HepG2 (cell line): ENCODE data around the gene LRRC74A. TPM values are rescaled to one million over a fixed set of nuclear protein-coding genes. Genes with fewer than 3 reads are reported as not detected.

ENCODE experiments used
- ELF3 ChIP-seq: IDR thresholded peaks from 2 replicates; pipeline ENCODE4 v1.6.1; 2016; ENCODE audit warnings: missing genetic modification reagents, missing compliant biosample characterization
- ERF ChIP-seq: IDR thresholded peaks from 2 replicates; pipeline ENCODE4 v1.6.1; 2018; ENCODE audit warnings: missing biosample characterization, missing genetic modification reagents
- HMGXB4 ChIP-seq, 2 experiments: sonication (generic) in 1 of 2; formaldehyde crosslinking in 1 of 2; IDR thresholded peaks; 2 replicates each; pipeline versions ENCODE4 v1.4.0 to v1.6.1; 2018 to 2020; ENCODE audit warnings: missing genetic modification reagents in 2 of 2, borderline replicate concordance in 1 of 2, low read depth in 1 of 2, mild to moderate bottlenecking in 1 of 2, missing biosample characterization in 1 of 2
- JUND ChIP-seq: sonication (generic); formaldehyde crosslinking; IDR thresholded peaks from 2 replicates; pipeline ENCODE4 v1.8.0; 2022; ENCODE audit warnings: mild to moderate bottlenecking, missing genetic modification reagents
- NFKB2 ChIP-seq: sonication (generic); formaldehyde crosslinking; IDR thresholded peaks from 2 replicates; pipeline ENCODE4 v1.4.0; 2020; ENCODE audit warnings: missing genetic modification reagents, borderline replicate concordance
- NFYB ChIP-seq: sonication (generic); formaldehyde crosslinking; IDR thresholded peaks from 2 replicates; pipeline ENCODE4 v1.4.0; 2020; ENCODE audit warnings: missing genetic modification reagents
- NR2F6 ChIP-seq, 2 experiments: IDR thresholded peaks; 2 replicates each; pipeline ENCODE4 v1.6.1; 2016; ENCODE audit warnings: antibody characterized with exemption in 1 of 2, mild to moderate bottlenecking in 1 of 2
- PTBP1 ChIP-seq: fragments of 200-400 bp; formaldehyde crosslinking; IDR thresholded peaks from 2 replicates; pipeline ENCODE4 v1.6.1; 2018; ENCODE audit warnings: low read length, low read depth; ENCODE audit not compliant: poor library complexity, severe bottlenecking
- SMAD3 ChIP-seq: sonication (generic); formaldehyde crosslinking; IDR thresholded peaks from 2 replicates; pipeline ENCODE4 v1.4.0; 2020; ENCODE audit warnings: missing genetic modification reagents
- SPEN ChIP-seq: sonication (generic); formaldehyde crosslinking; IDR thresholded peaks from 2 replicates; pipeline ENCODE4 v1.5.1; 2020; ENCODE audit warnings: low read depth, mild to moderate bottlenecking, missing genetic modification reagents
- TEAD2 ChIP-seq: sonication (generic); formaldehyde crosslinking; IDR thresholded peaks from 2 replicates; pipeline ENCODE4 v1.9.0; 2021; ENCODE audit warnings: missing genetic modification reagents
- TERF1 ChIP-seq: sonication (generic); formaldehyde crosslinking; IDR thresholded peaks from 2 replicates; pipeline ENCODE4 v1.8.0; 2022; ENCODE audit warnings: mild to moderate bottlenecking, missing genetic modification reagents, moderate library complexity
- THRA ChIP-seq: sonication (generic); formaldehyde crosslinking; IDR thresholded peaks from 2 replicates; pipeline ENCODE4 v1.4.0; 2020; ENCODE audit warnings: missing genetic modification reagents, borderline replicate concordance
- ZFP1 ChIP-seq: IDR thresholded peaks from 2 replicates; pipeline ENCODE4 v1.6.1; 2016
- ZFP37 ChIP-seq: sonication (generic); formaldehyde crosslinking; IDR thresholded peaks from 2 replicates; pipeline ENCODE4 v1.4.0; 2020; ENCODE audit warnings: missing genetic modification reagents, borderline replicate concordance
- ZNF430 ChIP-seq: sonication (generic); formaldehyde crosslinking; IDR thresholded peaks from 2 replicates; pipeline ENCODE4 v1.9.0; 2021; ENCODE audit warnings: mild to moderate bottlenecking, missing genetic modification reagents
- ZNF558 ChIP-seq: sonication (generic); formaldehyde crosslinking; IDR thresholded peaks from 2 replicates; pipeline ENCODE4 v1.9.0; 2022; ENCODE audit warnings: mild to moderate bottlenecking, missing genetic modification reagents, borderline replicate concordance
- polyA plus RNA-seq, 8 experiments: library from polyadenylated mRNA; depleted of rRNA in 3 of 8; stranded (reverse) in 7 of 8; unstranded in 1 of 8; fragments of >200 nt; fragmentation: Illumina TruSeq in 4 of 8; extraction: Trizol in 4 of 8; gene quantifications; 2 replicates each; pipeline versions ENCODE4 v1.2.1 to v1.2.3, GENCODE V29; 2011 to 2016; ENCODE audit warnings: low read depth in 4 of 8, missing spikeins in 1 of 8, mixed read lengths in 1 of 8; ENCODE audit not compliant: insufficient read depth in 1 of 8
- total RNA-seq, 5 experiments: library from RNA; depleted of rRNA; stranded (reverse); fragments of >200 nt; fragmentation: Illumina TruSeq; extraction: Trizol; gene quantifications; 2 replicates each; pipeline ENCODE4 v1.2.3, GENCODE V29; 2016; ENCODE audit warnings: low read depth in 1 of 5
- TF ChIP-seq, protein P1 (sequence below): sonication (generic); formaldehyde crosslinking; IDR thresholded peaks from 2 replicates; pipeline ENCODE4 v1.4.0; 2020; ENCODE audit warnings: mild to moderate bottlenecking, missing genetic modification reagents
- TF ChIP-seq, protein P2 (sequence below): sonication (generic); formaldehyde crosslinking; IDR thresholded peaks from 2 replicates; pipeline ENCODE4 v1.5.0; 2020; ENCODE audit warnings: missing genetic modification reagents
- TF ChIP-seq, protein P3 (sequence below): sonication (generic); formaldehyde crosslinking; IDR thresholded peaks from 2 replicates; pipeline ENCODE4 v1.4.0; 2020; ENCODE audit warnings: missing genetic modification reagents

Gene LRRC74A
- total and polyA plus RNA-seq, 2 of the 13 experiments (the other 11 are each of a cell fraction or from before 2014, with no cell fraction given), result not detected

GRCh38 chr14:76784881-76785280, 41.3 kb upstream of the LRRC74A start (continued):
- TF ChIP-seq ZNF558 (CRISPR knock-in tag), result no peak
- no peak for TF ChIP-seq NR2F6 (IDR thresholded peaks at IDR 0.05)
- 0 out of 2 replicates have a peak, but pooled peaks have one; percentile 19 for TF ChIP-seq NR2F6 (CRISPR knock-in tag; IDR thresholded peaks at IDR 0.05)
- no peak for TF ChIP-seq ZFP37 (CRISPR knock-in tag)
- TF ChIP-seq ZNF430 (CRISPR knock-in tag), result 0 out of 2 replicates have a peak, but pooled peaks have one; percentile 24
- TF ChIP-seq JUND (CRISPR knock-in tag), result no peak
- TF ChIP-seq PTBP1, result no peak
- no peak for TF ChIP-seq SMAD3 (CRISPR knock-in tag)
- no peak for TF ChIP-seq TEAD2
- 0 out of 2 replicates have a peak, but pooled peaks have one; percentile 17 for TF ChIP-seq THRA (CRISPR knock-in tag)
- TF ChIP-seq HMGXB4 (CRISPR knock-in tag; IDR thresholded peaks at IDR 0.05; ENCODE audit: borderline replicate concordance in 1 of 2, low read depth in 1 of 2), result peak; percentile 43 to 57; a peak in 2 of 4 replicates
- TF ChIP-seq ELF3, result no peak
- no peak for TF ChIP-seq ZFP1 (CRISPR knock-in tag)
- no peak for TF ChIP-seq TERF1 (CRISPR knock-in tag)
- TF ChIP-seq NFKB2 (CRISPR knock-in tag), result 0 out of 2 replicates have a peak, but pooled peaks have one; percentile 25
- peak; percentile 58 for TF ChIP-seq NFYB
- 0 out of 2 replicates have a peak, but pooled peaks have one; percentile 18 for TF ChIP-seq ERF (CRISPR knock-in tag)
- no peak for TF ChIP-seq SPEN (CRISPR knock-in tag)
- TF ChIP-seq, protein P1, sequence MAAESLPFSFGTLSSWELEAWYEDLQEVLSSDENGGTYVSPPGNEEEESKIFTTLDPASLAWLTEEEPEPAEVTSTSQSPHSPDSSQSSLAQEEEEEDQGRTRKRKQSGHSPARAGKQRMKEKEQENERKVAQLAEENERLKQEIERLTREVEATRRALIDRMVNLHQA (CRISPR knock-in tag), result no peak
- TF ChIP-seq, protein P2, sequence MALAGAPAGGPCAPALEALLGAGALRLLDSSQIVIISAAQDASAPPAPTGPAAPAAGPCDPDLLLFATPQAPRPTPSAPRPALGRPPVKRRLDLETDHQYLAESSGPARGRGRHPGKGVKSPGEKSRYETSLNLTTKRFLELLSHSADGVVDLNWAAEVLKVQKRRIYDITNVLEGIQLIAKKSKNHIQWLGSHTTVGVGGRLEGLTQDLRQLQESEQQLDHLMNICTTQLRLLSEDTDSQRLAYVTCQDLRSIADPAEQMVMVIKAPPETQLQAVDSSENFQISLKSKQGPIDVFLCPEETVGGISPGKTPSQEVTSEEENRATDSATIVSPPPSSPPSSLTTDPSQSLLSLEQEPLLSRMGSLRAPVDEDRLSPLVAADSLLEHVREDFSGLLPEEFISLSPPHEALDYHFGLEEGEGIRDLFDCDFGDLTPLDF, result no peak
- TF ChIP-seq, protein P3, sequence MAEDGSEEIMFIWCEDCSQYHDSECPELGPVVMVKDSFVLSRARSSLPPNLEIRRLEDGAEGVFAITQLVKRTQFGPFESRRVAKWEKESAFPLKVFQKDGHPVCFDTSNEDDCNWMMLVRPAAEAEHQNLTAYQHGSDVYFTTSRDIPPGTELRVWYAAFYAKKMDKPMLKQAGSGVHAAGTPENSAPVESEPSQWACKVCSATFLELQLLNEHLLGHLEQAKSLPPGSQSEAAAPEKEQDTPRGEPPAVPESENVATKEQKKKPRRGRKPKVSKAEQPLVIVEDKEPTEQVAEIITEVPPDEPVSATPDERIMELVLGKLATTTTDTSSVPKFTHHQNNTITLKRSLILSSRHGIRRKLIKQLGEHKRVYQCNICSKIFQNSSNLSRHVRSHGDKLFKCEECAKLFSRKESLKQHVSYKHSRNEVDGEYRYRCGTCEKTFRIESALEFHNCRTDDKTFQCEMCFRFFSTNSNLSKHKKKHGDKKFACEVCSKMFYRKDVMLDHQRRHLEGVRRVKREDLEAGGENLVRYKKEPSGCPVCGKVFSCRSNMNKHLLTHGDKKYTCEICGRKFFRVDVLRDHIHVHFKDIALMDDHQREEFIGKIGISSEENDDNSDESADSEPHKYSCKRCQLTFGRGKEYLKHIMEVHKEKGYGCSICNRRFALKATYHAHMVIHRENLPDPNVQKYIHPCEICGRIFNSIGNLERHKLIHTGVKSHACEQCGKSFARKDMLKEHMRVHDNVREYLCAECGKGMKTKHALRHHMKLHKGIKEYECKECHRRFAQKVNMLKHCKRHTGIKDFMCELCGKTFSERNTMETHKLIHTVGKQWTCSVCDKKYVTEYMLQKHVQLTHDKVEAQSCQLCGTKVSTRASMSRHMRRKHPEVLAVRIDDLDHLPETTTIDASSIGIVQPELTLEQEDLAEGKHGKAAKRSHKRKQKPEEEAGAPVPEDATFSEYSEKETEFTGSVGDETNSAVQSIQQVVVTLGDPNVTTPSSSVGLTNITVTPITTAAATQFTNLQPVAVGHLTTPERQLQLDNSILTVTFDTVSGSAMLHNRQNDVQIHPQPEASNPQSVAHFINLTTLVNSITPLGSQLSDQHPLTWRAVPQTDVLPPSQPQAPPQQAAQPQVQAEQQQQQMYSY (CRISPR knock-in tag), result peak; percentile 50
